H9 (cell line): ENCODE measurements around the gene CLPSL2. TPM values are rescaled to one million over a fixed set of nuclear protein-coding genes. Genes with fewer than 3 reads are reported as not detected.

Source experiments
- DNase-seq: peaks from one replicate; pipeline ENCODE4 v3.0.0-alpha.2; 2017
- H2AFZ ChIP-seq: one replicate; pipeline ENCODE4 v1.6.1; 2013; ENCODE audit warnings: mild to moderate bottlenecking, low read length, control low read depth, moderate library complexity
- H2AK5ac ChIP-seq: 2 replicates; pipeline ENCODE4 v1.6.1; 2013; ENCODE audit warnings: low read length, control low read depth, mixed read lengths; ENCODE audit not compliant: insufficient read length
- H2BK120ac ChIP-seq: one replicate; pipeline ENCODE4 v1.6.1; 2013; ENCODE audit warnings: low read depth, mild to moderate bottlenecking, low read length, control low read depth, inconsistent platforms; ENCODE audit not compliant: poor library complexity, severe bottlenecking
- H2BK12ac ChIP-seq: 2 replicates; pipeline ENCODE4 v1.6.1; 2013; ENCODE audit warnings: low read length, control low read depth, mixed read lengths, low read depth; ENCODE audit not compliant: insufficient read length
- H2BK15ac ChIP-seq: 2 replicates; pipeline ENCODE4 v1.6.1; 2013; ENCODE audit warnings: low read depth, low read length, control low read depth
- H2BK20ac ChIP-seq: one replicate; pipeline ENCODE4 v1.6.1; 2013; ENCODE audit warnings: low read depth, mild to moderate bottlenecking, low read length, control low read depth, inconsistent platforms; ENCODE audit not compliant: poor library complexity, severe bottlenecking
- H2BK5ac ChIP-seq: 2 replicates; pipeline ENCODE4 v1.6.1; 2013; ENCODE audit warnings: low read length, control low read depth, mixed read lengths; ENCODE audit not compliant: insufficient read length
- H3K14ac ChIP-seq: 2 replicates; pipeline ENCODE4 v1.6.1; 2013; ENCODE audit warnings: low read length, control low read depth; ENCODE audit not compliant: insufficient read depth
- H3K18ac ChIP-seq: 2 replicates; pipeline ENCODE4 v1.6.1; 2013; ENCODE audit warnings: low read depth, mild to moderate bottlenecking, mixed read lengths, low read length, control low read depth; ENCODE audit not compliant: insufficient read length
- H3K23ac ChIP-seq: 2 replicates; pipeline ENCODE4 v1.6.1; 2013; ENCODE audit warnings: low read length, control low read depth, mixed read lengths, low read depth; ENCODE audit not compliant: insufficient read length
- H3K23me2 ChIP-seq: 2 replicates; pipeline ENCODE4 v1.6.1; 2013; ENCODE audit warnings: low read depth, mild to moderate bottlenecking, mixed read lengths, low read length, control low read depth; ENCODE audit not compliant: insufficient read length, poor library complexity, severe bottlenecking
- H3K27ac ChIP-seq: 2 replicates; pipeline ENCODE4 v1.5.1; 2013; ENCODE audit warnings: low read length, control low read depth, mixed read lengths, low read depth; ENCODE audit not compliant: insufficient read length
- H3K27me3 ChIP-seq: 2 replicates; pipeline ENCODE4 v1.6.1; 2013; ENCODE audit warnings: low read length, control low read depth, inconsistent platforms; ENCODE audit not compliant: insufficient read depth
- H3K4ac ChIP-seq: 2 replicates; pipeline ENCODE4 v1.6.1; 2013; ENCODE audit warnings: low read depth, mild to moderate bottlenecking, control low read depth, inconsistent platforms, low read length, moderate library complexity
- H3K4me1 ChIP-seq: 2 replicates; pipeline ENCODE4 v1.6.1; 2013; ENCODE audit warnings: low read length, control low read depth, inconsistent platforms; ENCODE audit not compliant: insufficient read depth
- H3K4me2 ChIP-seq: 2 replicates; pipeline ENCODE4 v1.6.1; 2013; ENCODE audit warnings: low read length, control low read depth, mixed read lengths; ENCODE audit not compliant: insufficient read length, insufficient read depth
- H3K56ac ChIP-seq: 2 replicates; pipeline ENCODE4 v1.6.1; 2013; ENCODE audit warnings: low read depth, mild to moderate bottlenecking, mixed read lengths, low read length, control low read depth; ENCODE audit not compliant: insufficient read length
- H3K79me1 ChIP-seq: 2 replicates; pipeline ENCODE4 v1.6.1; 2013; ENCODE audit warnings: low read depth, mild to moderate bottlenecking, moderate library complexity, low read length, control low read depth, inconsistent platforms; ENCODE audit not compliant: insufficient read depth, poor library complexity, severe bottlenecking
- H3K79me2 ChIP-seq: 2 replicates; pipeline ENCODE4 v1.6.1; 2013; ENCODE audit warnings: low read length, control low read depth, inconsistent platforms; ENCODE audit not compliant: insufficient read depth
- H3K9ac ChIP-seq: 2 replicates; pipeline ENCODE4 v1.6.1; 2013; ENCODE audit warnings: low read length, control low read depth, mixed read lengths; ENCODE audit not compliant: insufficient read length; ENCODE audit errors: extremely low read depth
- H3K9me3 ChIP-seq: one replicate; pipeline ENCODE4 v1.6.1; 2013; ENCODE audit warnings: low read depth, low read length, inconsistent platforms; ENCODE audit not compliant: control insufficient read depth
- H3T11ph ChIP-seq: one replicate; pipeline ENCODE4 v1.6.1; 2013; ENCODE audit warnings: mild to moderate bottlenecking, low read length, control low read depth, inconsistent platforms
- H4K20me1 ChIP-seq: one replicate; pipeline ENCODE4 v1.6.1; 2013; ENCODE audit not compliant: control insufficient read depth, insufficient read length, insufficient read depth
- H4K5ac ChIP-seq: 2 replicates; pipeline ENCODE4 v1.6.1; 2013; ENCODE audit warnings: low read depth, mild to moderate bottlenecking, mixed read lengths, low read length, control low read depth; ENCODE audit not compliant: insufficient read length
- H4K8ac ChIP-seq: replicated peaks from 2 replicates; pipeline ENCODE4 v1.6.1; 2013; ENCODE audit warnings: low read length, control low read depth, mixed read lengths, low read depth; ENCODE audit not compliant: insufficient read length
- H4K91ac ChIP-seq: 2 replicates; pipeline ENCODE4 v1.6.1; 2013; ENCODE audit warnings: low read depth, mild to moderate bottlenecking, moderate library complexity, mixed read lengths, low read length, control low read depth; ENCODE audit not compliant: insufficient read length
- H3K27ac Mint-ChIP-seq, 3 experiments: 2 replicates in 2 of 3; 3 replicates in 1 of 3; pipeline ENCODE4 v1.8.0; 2020 to 2021; ENCODE audit warnings: mixed read lengths in 3 of 3, mild to moderate bottlenecking in 1 of 3, moderate library complexity in 1 of 3
- H3K27me3 Mint-ChIP-seq: 2 replicates; pipeline ENCODE4 v1.8.0; 2021; ENCODE audit warnings: low read depth, mild to moderate bottlenecking, moderate library complexity, mixed read lengths
- H3K36me3 Mint-ChIP-seq, 3 experiments: 2 replicates in 2 of 3; 3 replicates in 1 of 3; pipeline ENCODE4 v1.8.0; 2020 to 2021; ENCODE audit warnings: low read depth in 3 of 3, mixed read lengths in 3 of 3; ENCODE audit not compliant: insufficient read depth in 1 of 3
- H3K4me1 Mint-ChIP-seq, 2 experiments: 2 replicates each; pipeline ENCODE4 v1.8.0; 2020; ENCODE audit warnings: mixed read lengths in 2 of 2
- H3K4me3 Mint-ChIP-seq, 2 experiments: 2 replicates in 1 of 2; 3 replicates in 1 of 2; pipeline ENCODE4 v1.8.0; 2020 to 2021; ENCODE audit warnings: mild to moderate bottlenecking in 2 of 2, mixed read lengths in 2 of 2, moderate library complexity in 1 of 2
- H3K9me3 Mint-ChIP-seq, 2 experiments: 2 replicates in 1 of 2; 3 replicates in 1 of 2; pipeline ENCODE4 v1.8.0; 2020; ENCODE audit warnings: mild to moderate bottlenecking in 2 of 2, mixed read lengths in 2 of 2, moderate library complexity in 1 of 2
- WGBS: extraction: QIAGEN DNeasy Blood & Tissue Kit; methylation state at CpG from one replicate; pipeline ENCODE4 v1.1.7; 2013; ENCODE audit warnings: missing lambda C conversion rate, low lambda C conversion rate, mixed read lengths; ENCODE audit not compliant: insufficient read length; ENCODE audit errors: extremely low coverage; 5-methylcytosine and 5-hydroxymethylcytosine counted together
- total RNA-seq: library from RNA; stranded (reverse); gene quantifications from 2 replicates; pipeline ENCODE4 v1.2.1, GENCODE V29; 2021
- TF ChIP-seq, protein P1 (sequence below): fragments of 200-600 bp; sonication (generic); conservative IDR thresholded peaks from 3 replicates; pipeline ENCODE4 v1.8.0; 2021; ENCODE audit warnings: antibody characterized with exemption, mild to moderate bottlenecking

The CLPSL2 gene
- total RNA-seq, 1 experiment from 2014 or later: 4.4 TPM

DNA sequence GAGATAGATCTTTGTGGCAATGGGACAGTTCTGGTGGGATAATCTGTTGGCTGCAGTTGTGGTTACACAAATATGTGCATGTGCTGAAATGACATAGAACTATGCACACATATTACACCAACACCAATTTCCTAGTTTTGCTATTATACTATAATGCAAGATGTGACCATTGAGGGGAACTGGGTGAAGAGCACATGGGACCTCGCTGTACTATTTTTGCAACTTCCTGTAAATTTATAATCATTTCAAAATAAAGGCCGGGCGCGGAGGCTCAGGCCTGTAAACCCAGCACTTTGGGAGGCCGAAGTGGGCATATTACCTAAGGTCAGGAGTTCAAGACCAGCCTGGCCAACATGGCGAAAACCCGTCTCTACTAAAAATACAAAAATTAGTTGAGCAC is 30.9 kb upstream of the CLPSL2 start:
- H3K36me3 Mint-ChIP-seq: peaks cover 0 to 11% (median 3%) of the 10 kb centered on the region in 3 experiments; a peak in 3 of 7 replicates
- Histone ChIP-seq H2AK5ac (no peak overlapping the region), H3K23me2 (no peaks in the 10 kb centered on the region), H3T11ph (no peak overlapping the region), H3K18ac (no peak overlapping the region), H3K4me2 (no peak overlapping the region), H3K79me1 (no peaks in the 10 kb centered on the region), H3K4ac (no peak overlapping the region), H3K27ac (no peak overlapping the region), H2BK20ac (no peak overlapping the region), H4K8ac (no peak overlapping the region), H4K20me1 (no peaks in the 10 kb centered on the region), H2AFZ (no peak overlapping the region), H2BK5ac (no peak overlapping the region), H2BK15ac (no peak overlapping the region), H3K27me3 (no peaks in the 10 kb centered on the region), H3K23ac (no peak overlapping the region), H3K9ac (no peak overlapping the region), H3K4me1 (no peaks in the 10 kb centered on the region; the same call in 1 of the 2 replicates), H2BK12ac (no peak overlapping the region), H3K79me2 (no peaks in the 10 kb centered on the region), H4K5ac (no peak overlapping the region), H3K56ac (no peak overlapping the region), H3K9me3 (no peaks in the 10 kb centered on the region), H3K14ac (no peak overlapping the region), H2BK120ac (no peak overlapping the region), H4K91ac (no peak overlapping the region)
- no peak for DNase-seq
- TF ChIP-seq, protein P1, sequence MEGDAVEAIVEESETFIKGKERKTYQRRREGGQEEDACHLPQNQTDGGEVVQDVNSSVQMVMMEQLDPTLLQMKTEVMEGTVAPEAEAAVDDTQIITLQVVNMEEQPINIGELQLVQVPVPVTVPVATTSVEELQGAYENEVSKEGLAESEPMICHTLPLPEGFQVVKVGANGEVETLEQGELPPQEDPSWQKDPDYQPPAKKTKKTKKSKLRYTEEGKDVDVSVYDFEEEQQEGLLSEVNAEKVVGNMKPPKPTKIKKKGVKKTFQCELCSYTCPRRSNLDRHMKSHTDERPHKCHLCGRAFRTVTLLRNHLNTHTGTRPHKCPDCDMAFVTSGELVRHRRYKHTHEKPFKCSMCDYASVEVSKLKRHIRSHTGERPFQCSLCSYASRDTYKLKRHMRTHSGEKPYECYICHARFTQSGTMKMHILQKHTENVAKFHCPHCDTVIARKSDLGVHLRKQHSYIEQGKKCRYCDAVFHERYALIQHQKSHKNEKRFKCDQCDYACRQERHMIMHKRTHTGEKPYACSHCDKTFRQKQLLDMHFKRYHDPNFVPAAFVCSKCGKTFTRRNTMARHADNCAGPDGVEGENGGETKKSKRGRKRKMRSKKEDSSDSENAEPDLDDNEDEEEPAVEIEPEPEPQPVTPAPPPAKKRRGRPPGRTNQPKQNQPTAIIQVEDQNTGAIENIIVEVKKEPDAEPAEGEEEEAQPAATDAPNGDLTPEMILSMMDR: no peak
- H3K27ac Mint-ChIP-seq: no peak overlapping the region
- no peaks in the 10 kb centered on the region for H3K27me3 Mint-ChIP-seq
- WGBS: no CpG with 5 or more reads among the region's 7 CpGs
- peaks cover 21 to 24% of the 10 kb centered on the region in 2 experiments for H3K4me1 Mint-ChIP-seq
- peaks cover 3 to 9% of the 10 kb centered on the region in 2 experiments; a peak in 4 of 5 replicates for H3K9me3 Mint-ChIP-seq
- no peak overlapping the region for H3K4me3 Mint-ChIP-seq
